ENCODE results near the gene MAVS.

The MAVS gene

GRCh38 chr20:3924304-3925112 is 77.9 kb downstream of the MAVS start:
- TF ChIP-seq POU6F1 (CRISPR knock-in tag; IDR thresholded peaks at IDR 0.05; ENCODE audit: borderline replicate concordance, low read depth) (no peak), PATZ1 (CRISPR knock-in tag; IDR thresholded peaks at IDR 0.05; ENCODE audit: borderline replicate concordance) (no peak), CSRNP3 (CRISPR knock-in tag; IDR thresholded peaks at IDR 0.05) (no peak), ISL1 (CRISPR knock-in tag; IDR thresholded peaks at IDR 0.05) (no peak), OSR1 (CRISPR knock-in tag; IDR thresholded peaks at IDR 0.05) (no peak), CSDC2 (CRISPR knock-in tag; IDR thresholded peaks at IDR 0.05) (no peak), TSHZ2 (CRISPR knock-in tag; IDR thresholded peaks at IDR 0.05) (no peak), ZFP30 (CRISPR knock-in tag; IDR thresholded peaks at IDR 0.05) (no peak), RARB (CRISPR knock-in tag; IDR thresholded peaks at IDR 0.05) (no peak), TCF4 (CRISPR knock-in tag; IDR thresholded peaks at IDR 0.05; ENCODE audit: borderline replicate concordance) (no peak), ZNF8 (CRISPR knock-in tag; IDR thresholded peaks at IDR 0.05) (no peak), ZFP3 (CRISPR knock-in tag; IDR thresholded peaks at IDR 0.05) (no peak), PPARA (CRISPR knock-in tag; IDR thresholded peaks at IDR 0.05; ENCODE audit: borderline replicate concordance) (no peak), GLIS3 (CRISPR knock-in tag; IDR thresholded peaks at IDR 0.05) (no peak), ARNTL (CRISPR knock-in tag; IDR thresholded peaks at IDR 0.05; ENCODE audit: borderline replicate concordance, low read depth) (no peak), BACH2 (CRISPR knock-in tag; IDR thresholded peaks at IDR 0.05; ENCODE audit: borderline replicate concordance) (no peak), TOX (CRISPR knock-in tag; IDR thresholded peaks at IDR 0.05; ENCODE audit: borderline replicate concordance) (no peak)
- ATAC-seq, result no peak

GRCh38 chr20:3925113-3925695 is 78.6 kb downstream of the MAVS start:
- ATAC-seq, result no peak

More at GRCh38 chr20:3925113-3925695, 78.6 kb downstream of the MAVS start:
- TF ChIP-seq GLIS3 (CRISPR knock-in tag; IDR thresholded peaks at IDR 0.05), result no peak
- no peak for TF ChIP-seq ZFP3 (CRISPR knock-in tag; IDR thresholded peaks at IDR 0.05)
- no peak for TF ChIP-seq CREB5 (CRISPR knock-in tag; IDR thresholded peaks at IDR 0.05; ENCODE audit: low read depth)
- no peak for TF ChIP-seq RARB (CRISPR knock-in tag; IDR thresholded peaks at IDR 0.05)
- TF ChIP-seq OSR1 (CRISPR knock-in tag; IDR thresholded peaks at IDR 0.05), result no peak
- TF ChIP-seq PATZ1 (CRISPR knock-in tag; IDR thresholded peaks at IDR 0.05; ENCODE audit: borderline replicate concordance), result no peak
- no peak for TF ChIP-seq CSDC2 (CRISPR knock-in tag; IDR thresholded peaks at IDR 0.05)
- TF ChIP-seq BACH2 (CRISPR knock-in tag; IDR thresholded peaks at IDR 0.05; ENCODE audit: borderline replicate concordance), result no peak
- TF ChIP-seq ZNF565 (CRISPR knock-in tag; conservative IDR thresholded peaks at IDR 0.05; ENCODE audit: low read depth), result no peak
- no peak for TF ChIP-seq ZNF8 (CRISPR knock-in tag; IDR thresholded peaks at IDR 0.05)
